Smooth muscle cell (in vitro differentiated cells): Measurements from ENCODE around the gene CDR2. TPM values are rescaled to one million over a fixed set of nuclear protein-coding genes. Genes with fewer than 3 reads are reported as not detected.
"Not testable (repeated sequence)": the region's sequence is repeated elsewhere in the genome, so short reads cannot be mapped to it uniquely, and the experiment has no call there.

ENCODE experiments used
- DNase-seq: peaks from one replicate; lab custom pipeline; 2025; ENCODE audit not compliant: unreplicated experiment; lab: John Stamatoyannopoulos, UW
- H2AFZ ChIP-seq: fragments of 200-600 bp; sonication (generic); 2 replicates; pipeline ENCODE4 v1.6.0; 2016; ENCODE audit warnings: antibody characterized with exemption, low read depth, mild to moderate bottlenecking
- H3F3A ChIP-seq: fragments of 200-600 bp; sonication (generic); 2 replicates; pipeline ENCODE4 v1.6.0; 2017; ENCODE audit warnings: antibody characterized with exemption, low read depth
- H3K27ac ChIP-seq: fragments of 200-600 bp; sonication (generic); 2 replicates; pipeline ENCODE4 v1.5.1; 2016; ENCODE audit warnings: low read depth, mild to moderate bottlenecking
- H3K27me3 ChIP-seq: fragments of 200-600 bp; sonication (generic); 2 replicates; pipeline ENCODE4 v1.6.1; 2016; ENCODE audit warnings: low read depth, mild to moderate bottlenecking
- H3K36me3 ChIP-seq: fragments of 200-600 bp; sonication (generic); 2 replicates; pipeline ENCODE4 v1.5.1; 2016; ENCODE audit warnings: low read depth
- H3K4me1 ChIP-seq: fragments of 200-600 bp; sonication (generic); 2 replicates; pipeline ENCODE4 v1.5.1; 2016; ENCODE audit warnings: low read depth
- H3K4me2 ChIP-seq: fragments of 200-600 bp; sonication (generic); 2 replicates; pipeline ENCODE4 v1.6.0; 2016; ENCODE audit warnings: mild to moderate bottlenecking
- H3K4me3 ChIP-seq: fragments of 200-600 bp; sonication (generic); 2 replicates; pipeline ENCODE4 v1.5.1; 2016; ENCODE audit warnings: mild to moderate bottlenecking
- H3K79me2 ChIP-seq: fragments of 200-600 bp; sonication (generic); 2 replicates; pipeline ENCODE4 v1.6.0; 2016; ENCODE audit warnings: low read depth, mild to moderate bottlenecking
- H3K9ac ChIP-seq: fragments of 200-600 bp; sonication (generic); 2 replicates; pipeline ENCODE4 v1.6.0; 2016; ENCODE audit warnings: low read depth
- H3K9me3 ChIP-seq: fragments of 200-600 bp; sonication (generic); replicated peaks from 2 replicates; pipeline ENCODE4 v1.5.1; 2016; ENCODE audit warnings: low read depth
- H4K20me1 ChIP-seq: fragments of 200-600 bp; sonication (generic); 2 replicates; pipeline ENCODE4 v1.6.0; 2016; ENCODE audit warnings: low read depth
- CTCF ChIP-seq: fragments of 200-600 bp; sonication (generic); IDR thresholded peaks from 2 replicates; pipeline ENCODE4 v1.5.1; 2017; ENCODE audit warnings: borderline replicate concordance, mild to moderate bottlenecking, antibody characterized with exemption; ENCODE audit not compliant: insufficient read depth, poor library complexity, severe bottlenecking
- WGBS: methylation state at CpG from one replicate; pipeline ENCODE4 v1.1.7; 2016; ENCODE audit warnings: low lambda C conversion rate; 5-methylcytosine and 5-hydroxymethylcytosine counted together
- polyA plus RNA-seq: library from polyadenylated mRNA; unstranded; fragments of >200 nt; fragmentation: Nextera tagmentation; extraction: Ambion mirVana; gene quantifications from 2 replicates; pipeline ENCODE4 v1.2.1, GENCODE V29; 2016
- total RNA-seq: library from RNA; depleted of rRNA; stranded (reverse); fragments of >200 nt; gene quantifications from 2 replicates; pipeline ENCODE4 v1.2.3, GENCODE V29; 2014

Gene CDR2
- total and polyA plus RNA-seq, 2 experiments from 2014 or later, result 47.4 to 67.3 TPM

GRCh38 chr16:22370038-22370820 lies 4.2 kb downstream of the CDR2 start:
- H3K4me3 ChIP-seq, result no peak overlapping the region
- peaks cover 90% of the 10 kb centered on the region for H3K79me2 ChIP-seq
- H3K4me2 ChIP-seq, result peak overlapping the region; percentile 61
- peaks cover 85% of the 10 kb centered on the region for H4K20me1 ChIP-seq
- peaks cover 40% of the 10 kb centered on the region for H3K4me1 ChIP-seq
- no peaks in the 10 kb centered on the region for H3K9me3 ChIP-seq
- DNase-seq, result no peak
- peak overlapping the region; percentile 72 for H3K27ac ChIP-seq
- peaks cover 9% of the 10 kb centered on the region for H3F3A ChIP-seq
- TF ChIP-seq CTCF, result no peak
- H3K36me3 ChIP-seq, result no peaks in the 10 kb centered on the region
- H3K27me3 ChIP-seq, result no peaks in the 10 kb centered on the region
- H2AFZ ChIP-seq, result no peak overlapping the region
- H3K9ac ChIP-seq, result peak overlapping the region; percentile 25
- 75% methylated on average over 2 of the region's 2 CpGs for WGBS

- no peaks in the 10 kb centered on the region for H3K9me3 ChIP-seq
- peaks cover 9% of the 10 kb centered on the region for H3F3A ChIP-seq
- TF ChIP-seq CTCF, result no peak
- peaks cover 5% of the 10 kb centered on the region for H3K36me3 ChIP-seq
- no peak for DNase-seq
- H3K4me1 ChIP-seq, result peaks cover 39% of the 10 kb centered on the region
- peak overlapping the region; percentile 25 for H3K9ac ChIP-seq
- H3K4me2 ChIP-seq, result peak overlapping the region; percentile 61
- peaks cover 99% of the 10 kb centered on the region for H3K79me2 ChIP-seq
- 45% methylated on average over 3 of the region's 3 CpGs for WGBS
- H4K20me1 ChIP-seq, result peaks cover 94% of the 10 kb centered on the region
- peak overlapping the region; percentile 72 for H3K27ac ChIP-seq
- H3K27me3 ChIP-seq, result no peaks in the 10 kb centered on the region
- no peak overlapping the region for H3K4me3 ChIP-seq
- H2AFZ ChIP-seq, result no peak overlapping the region
These were observed 5.1 kb downstream of the CDR2 start for GRCh38 chr16:22369221-22369811.

- DNase-seq, H3K4me3 ChIP-seq, H3K27me3 ChIP-seq, H3K9me3 ChIP-seq, H3K9ac ChIP-seq, H3F3A ChIP-seq, H3K27ac ChIP-seq, H2AFZ ChIP-seq, H3K4me2 ChIP-seq, H3K36me3 ChIP-seq: not testable (repeated sequence)
- Histone ChIP-seq H4K20me1 (peaks cover 100% of the 10 kb centered on the region), H3K4me1 (peaks cover 36% of the 10 kb centered on the region), H3K79me2 (peaks cover 100% of the 10 kb centered on the region)
- 89% methylated on average over 8 of the region's 8 CpGs for WGBS
These were observed 6.1 kb downstream of the CDR2 start for GRCh38 chr16:22368200-22368826.

- Histone ChIP-seq H3K9ac (no peak overlapping the region), H3K27me3 (no peaks in the 10 kb centered on the region), H3K27ac (no peak overlapping the region), H3K4me1 (peaks cover 22% of the 10 kb centered on the region), H2AFZ (no peak overlapping the region), H3K4me2 (no peak overlapping the region), H3F3A (peaks cover 16% of the 10 kb centered on the region), H3K4me3 (no peak overlapping the region), H4K20me1 (peaks cover 100% of the 10 kb centered on the region), H3K9me3 (no peaks in the 10 kb centered on the region), H3K36me3 (peaks cover 16% of the 10 kb centered on the region), H3K79me2 (peaks cover 98% of the 10 kb centered on the region)
- 92% methylated on average over 3 of the region's 3 CpGs for WGBS
- TF ChIP-seq CTCF, result no peak
- no peak for DNase-seq
These were observed 7.5 kb downstream of the CDR2 start for GRCh38 chr16:22366889-22367288.
